ENCODE measurements around the gene BBS2. TPM values are rescaled to one million over a fixed set of nuclear protein-coding genes. Genes with fewer than 3 reads are reported as not detected.
A peak's percentile ranks its signal among the peaks of the same experiment; 100 is the strongest.

Gene BBS2
- total and polyA plus RNA-seq, 2 of the 13 experiments (the other 11 are each of a cell fraction or from before 2014, with no cell fraction given): 59.7 to 68.3 TPM

GRCh38 chr16:56519459-56520250 lies at the start of gene BBS2 (continued):
- TF ChIP-seq, protein P1, sequence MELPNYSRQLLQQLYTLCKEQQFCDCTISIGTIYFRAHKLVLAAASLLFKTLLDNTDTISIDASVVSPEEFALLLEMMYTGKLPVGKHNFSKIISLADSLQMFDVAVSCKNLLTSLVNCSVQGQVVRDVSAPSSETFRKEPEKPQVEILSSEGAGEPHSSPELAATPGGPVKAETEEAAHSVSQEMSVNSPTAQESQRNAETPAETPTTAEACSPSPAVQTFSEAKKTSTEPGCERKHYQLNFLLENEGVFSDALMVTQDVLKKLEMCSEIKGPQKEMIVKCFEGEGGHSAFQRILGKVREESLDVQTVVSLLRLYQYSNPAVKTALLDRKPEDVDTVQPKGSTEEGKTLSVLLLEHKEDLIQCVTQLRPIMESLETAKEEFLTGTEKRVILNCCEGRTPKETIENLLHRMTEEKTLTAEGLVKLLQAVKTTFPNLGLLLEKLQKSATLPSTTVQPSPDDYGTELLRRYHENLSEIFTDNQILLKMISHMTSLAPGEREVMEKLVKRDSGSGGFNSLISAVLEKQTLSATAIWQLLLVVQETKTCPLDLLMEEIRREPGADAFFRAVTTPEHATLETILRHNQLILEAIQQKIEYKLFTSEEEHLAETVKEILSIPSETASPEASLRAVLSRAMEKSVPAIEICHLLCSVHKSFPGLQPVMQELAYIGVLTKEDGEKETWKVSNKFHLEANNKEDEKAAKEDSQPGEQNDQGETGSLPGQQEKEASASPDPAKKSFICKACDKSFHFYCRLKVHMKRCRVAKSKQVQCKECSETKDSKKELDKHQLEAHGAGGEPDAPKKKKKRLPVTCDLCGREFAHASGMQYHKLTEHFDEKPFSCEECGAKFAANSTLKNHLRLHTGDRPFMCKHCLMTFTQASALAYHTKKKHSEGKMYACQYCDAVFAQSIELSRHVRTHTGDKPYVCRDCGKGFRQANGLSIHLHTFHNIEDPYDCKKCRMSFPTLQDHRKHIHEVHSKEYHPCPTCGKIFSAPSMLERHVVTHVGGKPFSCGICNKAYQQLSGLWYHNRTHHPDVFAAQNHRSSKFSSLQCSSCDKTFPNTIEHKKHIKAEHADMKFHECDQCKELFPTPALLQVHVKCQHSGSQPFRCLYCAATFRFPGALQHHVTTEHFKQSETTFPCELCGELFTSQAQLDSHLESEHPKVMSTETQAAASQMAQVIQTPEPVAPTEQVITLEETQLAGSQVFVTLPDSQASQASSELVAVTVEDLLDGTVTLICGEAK (IDR thresholded peaks at IDR 0.05): no peak
- TF ChIP-seq, protein P1 (CRISPR knock-in tag; IDR thresholded peaks at IDR 0.05): no peak; the same call in 1 of the 2 replicates
- TF ChIP-seq HNRNPK (IDR thresholded peaks at IDR 0.05; ENCODE audit: low read depth, low read length, poor library complexity, severe bottlenecking): no peak
- TF ChIP-seq PRDM15 (CRISPR knock-in tag; IDR thresholded peaks at IDR 0.05): 0 out of 2 replicates have a peak, but pooled peaks have one; percentile 30
- no peak for TF ChIP-seq SKI (IDR thresholded peaks at IDR 0.05; ENCODE audit: partially characterized antibody)
- TF ChIP-seq RBM39 (IDR thresholded peaks at IDR 0.05; ENCODE audit: low read depth, low read length, poor library complexity, severe bottlenecking): peak; percentile 82
- 0 out of 2 replicates have a peak, but pooled peaks have one; percentile 31 for TF ChIP-seq ZNF264 (CRISPR knock-in tag; IDR thresholded peaks at IDR 0.05)
- TF ChIP-seq ZSCAN12 (CRISPR knock-in tag; IDR thresholded peaks at IDR 0.05): no peak
- TF ChIP-seq, protein P2, sequence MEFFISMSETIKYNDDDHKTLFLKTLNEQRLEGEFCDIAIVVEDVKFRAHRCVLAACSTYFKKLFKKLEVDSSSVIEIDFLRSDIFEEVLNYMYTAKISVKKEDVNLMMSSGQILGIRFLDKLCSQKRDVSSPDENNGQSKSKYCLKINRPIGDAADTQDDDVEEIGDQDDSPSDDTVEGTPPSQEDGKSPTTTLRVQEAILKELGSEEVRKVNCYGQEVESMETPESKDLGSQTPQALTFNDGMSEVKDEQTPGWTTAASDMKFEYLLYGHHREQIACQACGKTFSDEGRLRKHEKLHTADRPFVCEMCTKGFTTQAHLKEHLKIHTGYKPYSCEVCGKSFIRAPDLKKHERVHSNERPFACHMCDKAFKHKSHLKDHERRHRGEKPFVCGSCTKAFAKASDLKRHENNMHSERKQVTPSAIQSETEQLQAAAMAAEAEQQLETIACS (CRISPR knock-in tag; IDR thresholded peaks at IDR 0.05): peak; percentile 40

All from HepG2 (cell line).